Karpas-422 (cell line): Measurements from ENCODE around the gene ANTXR1. TPM values are rescaled to one million over a fixed set of nuclear protein-coding genes. Genes with fewer than 3 reads are reported as not detected.

Experiments used
- DNase-seq: peaks from one replicate; pipeline ENCODE4 v3.0.0-alpha.2; 2015
- H2AFZ ChIP-seq: fragments of 200-600 bp; sonication (generic); 2 replicates; pipeline ENCODE4 v1.6.1; 2014; ENCODE audit warnings: antibody characterized with exemption, low read length, mixed read lengths
- H3K27ac ChIP-seq: fragments of 200-600 bp; sonication (generic); 2 replicates; pipeline ENCODE4 v1.5.1; 2014; ENCODE audit warnings: mild to moderate bottlenecking, low read length, moderate library complexity
- H3K27me3 ChIP-seq: fragments of 200-600 bp; sonication (generic); 2 replicates; pipeline ENCODE4 v1.6.1; 2014; ENCODE audit warnings: low read length, mixed read lengths
- H3K36me3 ChIP-seq: fragments of 200-600 bp; sonication (generic); 2 replicates; pipeline ENCODE4 v1.6.1; 2014; ENCODE audit warnings: low read length, mixed read lengths; ENCODE audit not compliant: insufficient read depth
- H3K4me1 ChIP-seq: fragments of 200-600 bp; sonication (generic); 2 replicates; pipeline ENCODE4 v1.6.1; 2014; ENCODE audit warnings: mild to moderate bottlenecking, low read length, mixed read lengths
- H3K4me2 ChIP-seq: fragments of 200-600 bp; sonication (generic); 2 replicates; pipeline ENCODE4 v1.6.1; 2014; ENCODE audit warnings: low read length, low read depth, mild to moderate bottlenecking; ENCODE audit not compliant: poor library complexity, severe bottlenecking
- H3K4me3 ChIP-seq: fragments of 200-600 bp; sonication (generic); 2 replicates; pipeline ENCODE4 v1.5.1; 2014; ENCODE audit warnings: mild to moderate bottlenecking, antibody characterized with exemption, low read length, mixed read lengths
- H3K79me2 ChIP-seq: fragments of 200-600 bp; sonication (generic); 2 replicates; pipeline ENCODE4 v1.6.1; 2014; ENCODE audit warnings: mild to moderate bottlenecking, low read length, mixed read lengths
- H3K9ac ChIP-seq: fragments of 200-600 bp; sonication (generic); 2 replicates; pipeline ENCODE4 v1.6.0; 2014; ENCODE audit warnings: low read length
- H3K9me2 ChIP-seq: fragments of 200-600 bp; sonication (generic), shearing (Covaris generic); replicated peaks from 2 replicates; pipeline ENCODE4 v1.6.0; 2014; ENCODE audit warnings: mild to moderate bottlenecking, low read length, moderate library complexity; ENCODE audit not compliant: insufficient read depth
- H3K9me3 ChIP-seq: fragments of 300-700, 200-600 bp; sonication (generic); 2 replicates; pipeline ENCODE4 v1.6.1; 2014; ENCODE audit warnings: low read length, mixed read lengths
- H4K20me1 ChIP-seq: fragments of 200-600 bp; sonication (generic); 2 replicates; pipeline ENCODE4 v1.6.1; 2014; ENCODE audit warnings: mild to moderate bottlenecking, antibody characterized with exemption, low read length, low read depth; ENCODE audit not compliant: insufficient read depth
- total RNA-seq: library from RNA; depleted of rRNA; stranded (reverse); fragments of >200 nt; shearing (Covaris generic); gene quantifications from 2 replicates; pipeline ENCODE4 v1.2.3, GENCODE V29; 2014; ENCODE audit warnings: low replicate concordance

The ANTXR1 gene
- total RNA-seq, 1 experiment from 2014 or later: not detected

- Histone ChIP-seq H3K36me3 (no peaks in the 10 kb centered on the region), H3K27ac (no peak overlapping the region), H3K4me1 (no peaks in the 10 kb centered on the region), H3K27me3 (peaks cover 2% of the 10 kb centered on the region; the same call in 1 of the 2 replicates), H3K4me2 (no peak overlapping the region), H2AFZ (no peak overlapping the region), H4K20me1 (no peaks in the 10 kb centered on the region), H3K9me3 (no peaks in the 10 kb centered on the region), H3K79me2 (no peaks in the 10 kb centered on the region), H3K9me2 (no peaks in the 10 kb centered on the region), H3K9ac (no peak overlapping the region), H3K4me3 (no peak overlapping the region)
- DNase-seq: no peak
Measured at GRCh38 chr2:69020496-69021426, 7.8 kb downstream of the ANTXR1 start.

GRCh38 chr2:69021727-69022126 is 8.7 kb downstream of the ANTXR1 start:
- Histone ChIP-seq H3K36me3 (no peaks in the 10 kb centered on the region), H3K4me3 (no peak overlapping the region), H3K9me3 (no peaks in the 10 kb centered on the region), H4K20me1 (no peaks in the 10 kb centered on the region), H3K79me2 (no peaks in the 10 kb centered on the region), H3K4me1 (no peaks in the 10 kb centered on the region), H2AFZ (no peak overlapping the region), H3K9me2 (no peaks in the 10 kb centered on the region), H3K9ac (no peak overlapping the region), H3K27ac (no peak overlapping the region), H3K4me2 (no peak overlapping the region), H3K27me3 (peaks cover under 1% of the 10 kb centered on the region; the same call in 1 of the 2 replicates)
- DNase-seq: no peak

- no peaks in the 10 kb centered on the region for H4K20me1 ChIP-seq
- no peak overlapping the region for H3K9ac ChIP-seq
- no peak overlapping the region for H3K27ac ChIP-seq
- no peak overlapping the region for H3K4me2 ChIP-seq
- H3K4me3 ChIP-seq: no peak overlapping the region
- no peaks in the 10 kb centered on the region for H3K4me1 ChIP-seq
- H3K79me2 ChIP-seq: no peaks in the 10 kb centered on the region
- H3K9me2 ChIP-seq: no peaks in the 10 kb centered on the region
- no peak for DNase-seq
- no peaks in the 10 kb centered on the region for H3K9me3 ChIP-seq
- no peak overlapping the region for H2AFZ ChIP-seq
- no peaks in the 10 kb centered on the region for H3K27me3 ChIP-seq
- H3K36me3 ChIP-seq: no peaks in the 10 kb centered on the region
Measured at GRCh38 chr2:69022548-69022947, 9.6 kb downstream of the ANTXR1 start.

- H3K27ac ChIP-seq: no peak overlapping the region
- H3K4me1 ChIP-seq: no peaks in the 10 kb centered on the region
- H3K4me3 ChIP-seq: no peak overlapping the region
- no peaks in the 10 kb centered on the region for H3K9me3 ChIP-seq
- H3K9ac ChIP-seq: no peak overlapping the region
- no peaks in the 10 kb centered on the region for H3K79me2 ChIP-seq
- no peak for DNase-seq
- no peaks in the 10 kb centered on the region for H3K27me3 ChIP-seq
- no peaks in the 10 kb centered on the region for H4K20me1 ChIP-seq
- H2AFZ ChIP-seq: no peak overlapping the region
- no peaks in the 10 kb centered on the region for H3K9me2 ChIP-seq
- H3K4me2 ChIP-seq: no peak overlapping the region
- H3K36me3 ChIP-seq: no peaks in the 10 kb centered on the region
Measured at GRCh38 chr2:69023236-69023635, 10.3 kb downstream of the ANTXR1 start.

- Histone ChIP-seq H3K9me3 (no peaks in the 10 kb centered on the region), H3K79me2 (no peaks in the 10 kb centered on the region), H3K9me2 (no peaks in the 10 kb centered on the region), H3K4me3 (no peak overlapping the region), H3K9ac (no peak overlapping the region), H3K27me3 (no peaks in the 10 kb centered on the region), H3K36me3 (no peaks in the 10 kb centered on the region), H3K4me1 (no peaks in the 10 kb centered on the region), H3K4me2 (no peak overlapping the region), H4K20me1 (no peaks in the 10 kb centered on the region), H3K27ac (no peak overlapping the region), H2AFZ (no peak overlapping the region)
- peak; percentile 87 for DNase-seq
Measured at GRCh38 chr2:69026026-69026425, 13.0 kb downstream of the ANTXR1 start.

GRCh38 chr2:69026691-69027459 is 13.9 kb downstream of the ANTXR1 start:
- Histone ChIP-seq H3K9me2 (no peaks in the 10 kb centered on the region), H3K27me3 (no peaks in the 10 kb centered on the region), H4K20me1 (no peaks in the 10 kb centered on the region), H3K4me2 (no peak overlapping the region), H3K9ac (no peak overlapping the region), H3K4me3 (no peak overlapping the region), H3K36me3 (no peaks in the 10 kb centered on the region), H3K9me3 (no peaks in the 10 kb centered on the region), H3K79me2 (no peaks in the 10 kb centered on the region), H2AFZ (no peak overlapping the region), H3K27ac (no peak overlapping the region), H3K4me1 (no peaks in the 10 kb centered on the region)
- DNase-seq: no peak

- Histone ChIP-seq H3K79me2 (no peaks in the 10 kb centered on the region), H3K4me3 (no peak overlapping the region), H3K36me3 (no peaks in the 10 kb centered on the region), H3K4me2 (no peak overlapping the region), H3K27ac (no peak overlapping the region), H3K9me2 (no peaks in the 10 kb centered on the region), H3K4me1 (no peaks in the 10 kb centered on the region), H3K9ac (no peak overlapping the region), H3K27me3 (no peaks in the 10 kb centered on the region), H2AFZ (no peak overlapping the region), H3K9me3 (no peaks in the 10 kb centered on the region), H4K20me1 (no peaks in the 10 kb centered on the region)
- no peak for DNase-seq
Measured at GRCh38 chr2:69030800-69031428, 17.9 kb downstream of the ANTXR1 start.

GRCh38 chr2:69031466-69031865 is 18.5 kb downstream of the ANTXR1 start:
- no peaks in the 10 kb centered on the region for H3K9me2 ChIP-seq
- no peaks in the 10 kb centered on the region for H3K27me3 ChIP-seq
- no peak for DNase-seq
- no peaks in the 10 kb centered on the region for H3K4me1 ChIP-seq
- H2AFZ ChIP-seq: no peak overlapping the region
- no peak overlapping the region for H3K4me2 ChIP-seq
- H3K27ac ChIP-seq: no peak overlapping the region
- no peak overlapping the region for H3K9ac ChIP-seq
- no peaks in the 10 kb centered on the region for H3K9me3 ChIP-seq
- H4K20me1 ChIP-seq: no peaks in the 10 kb centered on the region
- no peak overlapping the region for H3K4me3 ChIP-seq
- no peaks in the 10 kb centered on the region for H3K36me3 ChIP-seq
- no peaks in the 10 kb centered on the region for H3K79me2 ChIP-seq
